Measurements from ENCODE around the gene LHX8. TPM values are rescaled to one million over a fixed set of nuclear protein-coding genes. Genes with fewer than 3 reads are reported as not detected.

Gene LHX8
- total and polyA plus RNA-seq, 7 experiments from 2014 or later: not detected

DNA sequence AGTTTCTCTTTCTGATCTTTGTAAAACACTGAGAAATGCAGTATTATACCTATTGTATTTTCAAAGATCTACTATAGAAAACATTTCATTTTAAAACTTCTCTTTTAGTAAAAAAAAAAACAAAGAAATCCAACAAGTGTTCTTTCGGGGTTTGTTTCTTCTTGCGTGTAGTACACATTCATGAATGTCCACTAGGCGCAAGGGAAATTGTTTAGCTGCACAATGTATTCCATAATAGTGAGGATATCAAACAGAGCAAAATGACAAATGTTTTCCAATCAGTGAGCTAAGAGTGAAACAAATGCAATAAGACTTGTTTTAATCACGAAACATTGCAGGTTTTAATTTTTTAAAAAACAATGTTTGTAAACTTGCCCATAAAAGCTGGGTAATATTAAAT is 68.6 kb downstream of the LHX8 start:
- Mint-ChIP-seq H3K4me1 (no peaks in the 10 kb centered on the region), H3K36me3 (no peaks in the 10 kb centered on the region), H3K9me3 (peaks cover 0 to 3% (median 0%) of the 10 kb centered on the region in 11 donors), H3K27me3 (peaks cover 0 to 2% (median 0%) of the 10 kb centered on the region in 5 donors), H3K27ac (no peak overlapping the region), H3K4me3 (no peak overlapping the region)
- H3K4me3 ChIP-seq (ENCODE audit: low read length): no peak overlapping the region
- no peak overlapping the region for H3K27ac ChIP-seq (ENCODE audit: low read depth, low read length)
- no peaks in the 10 kb centered on the region for H3K36me3 ChIP-seq (ENCODE audit: control insufficient read depth in 2 of 3, insufficient read depth in 3 of 3, low read length in 3 of 3)
- ATAC-seq: no peak
- ChIA-PET POLR2A (no interaction called here), CTCF (interaction anchor here (0.7 kb wide), 1 partner anchor 16 kb away, joined by 3 read pairs; no protein-coding TSS in a partner anchor)
- H3K9me3 ChIP-seq (ENCODE audit: control insufficient read depth in 2 of 3, low read length in 3 of 3): no peaks in the 10 kb centered on the region
- no peaks in the 10 kb centered on the region for H3K4me1 ChIP-seq (ENCODE audit: control insufficient read depth in 2 of 2, insufficient read depth in 2 of 2, low read length in 2 of 2)
- no peaks in the 10 kb centered on the region for H3K27me3 ChIP-seq (ENCODE audit: control insufficient read depth in 2 of 2, insufficient read depth in 2 of 2, low read length in 2 of 2)
- intact Hi-C loops (cut with micrococcal nuclease): no loop called here
- DNase-seq: no peak

DNA sequence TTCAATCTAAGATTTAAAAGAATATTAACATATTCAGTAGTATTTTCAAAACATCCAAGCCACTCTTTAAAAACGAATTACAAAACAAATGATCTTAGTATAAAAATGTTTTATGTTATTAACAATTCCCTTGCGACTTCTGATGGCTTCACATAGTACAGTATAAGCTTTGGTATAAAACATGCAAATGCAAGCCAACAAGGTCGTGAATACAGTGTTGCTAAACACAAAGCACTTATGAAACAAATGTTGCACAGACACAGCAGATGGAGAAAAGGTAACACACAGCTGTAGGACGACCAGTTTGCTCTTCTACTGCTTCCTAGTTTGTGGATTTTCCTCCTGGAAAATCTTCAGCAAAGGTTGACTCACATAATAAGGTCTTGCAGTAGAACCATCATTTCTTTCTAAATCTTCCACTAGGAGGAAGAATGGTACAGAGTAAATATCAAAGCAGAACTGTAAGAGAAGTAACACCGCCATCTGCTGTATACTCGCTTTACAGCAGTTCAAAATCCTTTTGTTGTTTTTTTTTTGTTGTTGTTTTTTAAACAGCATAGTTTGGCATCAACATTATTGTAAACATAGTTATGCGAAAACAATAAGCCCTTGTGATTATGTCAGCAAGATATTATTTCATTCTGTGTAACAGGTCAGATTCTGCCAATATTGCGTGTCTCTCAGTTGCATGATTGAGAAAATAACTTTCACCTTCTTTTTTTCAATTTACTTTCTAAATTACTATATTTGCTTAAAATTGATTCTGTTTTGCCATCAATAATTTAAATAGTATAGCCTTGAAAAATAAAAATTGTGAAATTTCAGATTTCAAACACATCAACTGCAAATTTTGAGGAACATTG is 69.5 kb downstream of the LHX8 start:
- no peaks in the 10 kb centered on the region for H3K36me3 ChIP-seq (ENCODE audit: control insufficient read depth in 2 of 3, insufficient read depth in 3 of 3, low read length in 3 of 3)
- H3K9me3 ChIP-seq (ENCODE audit: control insufficient read depth in 2 of 3, low read length in 3 of 3): no peaks in the 10 kb centered on the region
- no peak overlapping the region for H3K4me3 Mint-ChIP-seq
- H3K36me3 Mint-ChIP-seq: no peaks in the 10 kb centered on the region
- H3K27ac Mint-ChIP-seq: no peak overlapping the region
- intact Hi-C loops (cut with micrococcal nuclease): no loop called here
- peaks cover 0 to 2% (median 0%) of the 10 kb centered on the region in 5 donors for H3K27me3 Mint-ChIP-seq
- H3K4me3 ChIP-seq (ENCODE audit: low read length): no peak overlapping the region
- ChIA-PET CTCF (interaction anchor here (0.7 kb wide), 1 partner anchor 15 kb away, joined by 3 read pairs; no protein-coding TSS in a partner anchor), POLR2A (no interaction called here)
- DNase-seq (no peak), ATAC-seq (no peak)
- peaks cover 0 to 3% (median 0%) of the 10 kb centered on the region in 11 donors for H3K9me3 Mint-ChIP-seq
- H3K4me1 Mint-ChIP-seq: no peaks in the 10 kb centered on the region
- H3K4me1 ChIP-seq (ENCODE audit: control insufficient read depth in 2 of 2, insufficient read depth in 2 of 2, low read length in 2 of 2): no peaks in the 10 kb centered on the region
- no peaks in the 10 kb centered on the region for H3K27me3 ChIP-seq (ENCODE audit: control insufficient read depth in 2 of 2, insufficient read depth in 2 of 2, low read length in 2 of 2)
- no peak overlapping the region for H3K27ac ChIP-seq (ENCODE audit: low read depth, low read length)

DNA sequence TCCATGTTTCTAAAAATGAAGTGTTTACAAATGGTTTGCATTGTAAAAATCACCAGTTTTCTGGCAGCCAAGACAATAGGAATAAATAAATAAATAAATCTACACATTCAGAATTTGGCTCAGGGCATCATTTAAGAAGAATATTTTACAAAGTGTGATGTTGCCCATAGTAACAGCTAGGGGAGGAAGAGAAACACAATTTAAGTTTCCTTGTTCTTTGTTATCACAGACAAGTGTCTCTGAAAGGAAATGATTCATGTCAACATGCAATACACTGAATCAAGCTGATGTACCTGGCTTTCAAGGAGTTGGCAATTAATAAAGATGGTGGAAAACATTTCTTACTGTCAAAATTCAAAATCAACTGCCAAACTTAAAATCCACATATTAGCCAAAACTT is 74.7 kb downstream of the LHX8 start:
- CTCF ChIA-PET: no interaction called here
- peaks cover 0 to under 1% (median 0%) of the 10 kb centered on the region in 5 donors for H3K27me3 Mint-ChIP-seq

More for the DNA sequence above, 74.7 kb downstream of the LHX8 start:
- POLR2A ChIA-PET: no interaction called here
- Histone ChIP-seq H3K27ac (ENCODE audit: low read depth, low read length) (no peak overlapping the region), H3K9me3 (ENCODE audit: control insufficient read depth in 2 of 3, low read length in 3 of 3) (no peaks in the 10 kb centered on the region), H3K27me3 (ENCODE audit: control insufficient read depth in 2 of 2, insufficient read depth in 2 of 2, low read length in 2 of 2) (no peaks in the 10 kb centered on the region), H3K4me3 (ENCODE audit: low read length) (no peak overlapping the region), H3K4me1 (ENCODE audit: control insufficient read depth in 2 of 2, insufficient read depth in 2 of 2, low read length in 2 of 2) (no peaks in the 10 kb centered on the region), H3K36me3 (ENCODE audit: control insufficient read depth in 2 of 3, insufficient read depth in 3 of 3, low read length in 3 of 3) (no peaks in the 10 kb centered on the region)
- no peak for ATAC-seq
- no peak overlapping the region for H3K4me3 Mint-ChIP-seq
- H3K9me3 Mint-ChIP-seq: peaks cover 0 to 2% (median 0%) of the 10 kb centered on the region in 11 donors
- no peak overlapping the region for H3K27ac Mint-ChIP-seq
- H3K36me3 Mint-ChIP-seq: no peaks in the 10 kb centered on the region
- no peaks in the 10 kb centered on the region for H3K4me1 Mint-ChIP-seq
- DNase-seq: no peak
- intact Hi-C loops (cut with micrococcal nuclease): no loop called here

Measured in naive thymus-derived CD4-positive, alpha-beta T cell (primary cell).